Body of pancreas (tissue), 4 donors: ENCODE results near the gene MYMX. TPM values are rescaled to one million over a fixed set of nuclear protein-coding genes. Genes with fewer than 3 reads are reported as not detected.

Experiments used
- ATAC-seq: fragments of 150-250 bp; one replicate; pipeline ENCODE4 v1.9.1; 2016
- DNase-seq, 4 donors: peaks; one replicate each; pipeline ENCODE4 v3.0.0-alpha.2; 2019
- H3K27ac ChIP-seq, 4 donors: fragments of 200-600 bp; sonication (generic); 1 replicate in 3 of 4; 2 replicates in 1 of 4; pipeline versions ENCODE4 v1.5.1 to v1.6.1; 2016 to 2019; ENCODE audit warnings: mild to moderate bottlenecking in 1 of 4, mixed read lengths in 1 of 4, moderate library complexity in 1 of 4
- H3K27me3 ChIP-seq, 2 donors: fragments of 200-600 bp; sonication (generic); one replicate each; pipeline ENCODE4 v1.6.0; 2016; ENCODE audit warnings: mild to moderate bottlenecking in 1 of 2
- H3K36me3 ChIP-seq, 2 donors: fragments of 200-600 bp; sonication (generic); replicated peaks in 1 of 2; 2 replicates each; pipeline ENCODE4 v1.5.1; 2016; ENCODE audit warnings: low read depth in 2 of 2; ENCODE audit not compliant: insufficient read depth in 1 of 2
- H3K4me1 ChIP-seq: fragments of 200-600 bp; sonication (generic); one replicate; pipeline ENCODE4 v1.6.0; 2016
- H3K4me3 ChIP-seq, 2 donors: fragments of 200-600 bp; sonication (generic); 1 replicate in 1 of 2; 2 replicates in 1 of 2; pipeline ENCODE4 v1.5.1; 2016 to 2019
- H3K9me3 ChIP-seq, 3 donors: fragments of 200-600 bp; sonication (generic); 1 replicate in 2 of 3; 2 replicates in 1 of 3; pipeline ENCODE4 v1.5.1; 2016
- POLR2A ChIP-seq, 3 donors: fragments of 450-650 bp; IDR thresholded peaks; one replicate each; pipeline ENCODE4 v1.6.1; 2016; ENCODE audit warnings: antibody characterized with exemption in 3 of 3, mild to moderate bottlenecking in 2 of 3
- WGBS, 2 donors: methylation state at CpG; one replicate each; pipeline ENCODE4 v1.1.5; 2017; 5-methylcytosine and 5-hydroxymethylcytosine counted together
- intact Hi-C: fragments of 100-400 bp; cut with DNase I; formaldehyde crosslinking; loops from one replicate; pipeline ENCODE4 v1.15.1; 2023
- total RNA-seq, 2 donors: library from RNA; depleted of rRNA; stranded (reverse); fragments of >200 nt; gene quantifications; one replicate each; pipeline ENCODE4 v1.1.0, GENCODE V29; 2016
- TF ChIP-seq, protein P1 (sequence below), 7 experiments: fragments of 450-650 bp in 4 of 7; fragments of 200-600 bp in 3 of 7; sonication (generic) in 3 of 7; IDR thresholded peaks; one replicate each; pipeline ENCODE4 v1.5.1; 2016 to 2019; ENCODE audit warnings: antibody characterized with exemption in 7 of 7

The MYMX gene
- total RNA-seq, 2 donors from 2014 or later: 4.2 TPM; not detected in 1

DNA sequence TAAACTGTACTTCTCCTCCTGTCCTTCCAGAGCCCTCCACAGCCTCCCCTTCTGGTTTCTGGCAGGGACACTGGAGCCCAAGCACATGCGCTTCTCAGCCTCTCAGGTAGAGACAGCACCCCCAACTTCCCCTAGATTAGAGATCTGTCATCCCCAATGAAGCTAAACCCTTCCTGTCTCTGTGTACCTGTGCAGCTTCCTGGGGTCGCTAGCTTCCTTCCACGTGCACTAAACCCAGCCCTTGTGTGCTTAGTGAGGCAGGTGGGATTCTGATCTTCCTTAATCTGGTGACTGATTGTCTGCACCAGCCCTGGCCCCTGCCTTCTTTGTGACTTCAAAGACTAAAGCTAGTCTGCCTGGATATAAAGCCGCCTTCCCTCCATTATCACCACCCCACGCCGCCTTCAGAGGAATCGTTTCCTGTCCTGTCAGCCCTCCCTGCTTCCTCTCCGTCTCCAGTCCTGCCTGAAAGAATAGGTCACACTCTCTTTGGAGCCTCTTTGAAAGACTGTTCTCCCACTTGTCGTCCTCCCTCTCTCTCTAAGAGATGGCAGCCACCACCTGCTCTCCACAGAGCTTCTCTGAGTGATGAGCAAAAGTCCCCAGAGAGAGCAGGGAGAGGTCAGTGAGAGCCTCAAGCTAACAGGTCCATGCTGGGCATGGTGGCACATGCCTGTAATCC lies 30.6 kb upstream of the MYMX start:
- no peaks in the 10 kb centered on the region for H3K27me3 ChIP-seq
- no peak overlapping the region for H3K4me3 ChIP-seq
- DNase-seq (no peak), ATAC-seq (no peak)
- H3K9me3 ChIP-seq: no peaks in the 10 kb centered on the region
- no peaks in the 10 kb centered on the region for H3K36me3 ChIP-seq
- 60 to 73% methylated on average over 9 of the region's 9 CpGs for WGBS, 2 donors
- intact Hi-C loops: no loop called here
- TF ChIP-seq POLR2A (IDR thresholded peaks at IDR 0.05): no peak
- TF ChIP-seq, protein P1, sequence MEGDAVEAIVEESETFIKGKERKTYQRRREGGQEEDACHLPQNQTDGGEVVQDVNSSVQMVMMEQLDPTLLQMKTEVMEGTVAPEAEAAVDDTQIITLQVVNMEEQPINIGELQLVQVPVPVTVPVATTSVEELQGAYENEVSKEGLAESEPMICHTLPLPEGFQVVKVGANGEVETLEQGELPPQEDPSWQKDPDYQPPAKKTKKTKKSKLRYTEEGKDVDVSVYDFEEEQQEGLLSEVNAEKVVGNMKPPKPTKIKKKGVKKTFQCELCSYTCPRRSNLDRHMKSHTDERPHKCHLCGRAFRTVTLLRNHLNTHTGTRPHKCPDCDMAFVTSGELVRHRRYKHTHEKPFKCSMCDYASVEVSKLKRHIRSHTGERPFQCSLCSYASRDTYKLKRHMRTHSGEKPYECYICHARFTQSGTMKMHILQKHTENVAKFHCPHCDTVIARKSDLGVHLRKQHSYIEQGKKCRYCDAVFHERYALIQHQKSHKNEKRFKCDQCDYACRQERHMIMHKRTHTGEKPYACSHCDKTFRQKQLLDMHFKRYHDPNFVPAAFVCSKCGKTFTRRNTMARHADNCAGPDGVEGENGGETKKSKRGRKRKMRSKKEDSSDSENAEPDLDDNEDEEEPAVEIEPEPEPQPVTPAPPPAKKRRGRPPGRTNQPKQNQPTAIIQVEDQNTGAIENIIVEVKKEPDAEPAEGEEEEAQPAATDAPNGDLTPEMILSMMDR (IDR thresholded peaks at IDR 0.05): no peak
- H3K4me1 ChIP-seq: no peaks in the 10 kb centered on the region
- no peak overlapping the region for H3K27ac ChIP-seq

- 74% methylated on average over 6 to 7 of the region's 7 CpGs for WGBS, 2 donors
- DNase-seq (no peak), ATAC-seq (no peak)
- H3K36me3 ChIP-seq: no peaks in the 10 kb centered on the region
- no peak overlapping the region for H3K4me3 ChIP-seq
- H3K27ac ChIP-seq: no peak overlapping the region
- intact Hi-C loops: no loop called here
- TF ChIP-seq, protein P1 (IDR thresholded peaks at IDR 0.05): no peak
- TF ChIP-seq POLR2A (IDR thresholded peaks at IDR 0.05): no peak
- H3K27me3 ChIP-seq: no peaks in the 10 kb centered on the region
- no peaks in the 10 kb centered on the region for H3K9me3 ChIP-seq
- no peaks in the 10 kb centered on the region for H3K4me1 ChIP-seq
Observed at GRCh38 chr6:44186635-44187025, 30.1 kb upstream of the MYMX start.

DNA sequence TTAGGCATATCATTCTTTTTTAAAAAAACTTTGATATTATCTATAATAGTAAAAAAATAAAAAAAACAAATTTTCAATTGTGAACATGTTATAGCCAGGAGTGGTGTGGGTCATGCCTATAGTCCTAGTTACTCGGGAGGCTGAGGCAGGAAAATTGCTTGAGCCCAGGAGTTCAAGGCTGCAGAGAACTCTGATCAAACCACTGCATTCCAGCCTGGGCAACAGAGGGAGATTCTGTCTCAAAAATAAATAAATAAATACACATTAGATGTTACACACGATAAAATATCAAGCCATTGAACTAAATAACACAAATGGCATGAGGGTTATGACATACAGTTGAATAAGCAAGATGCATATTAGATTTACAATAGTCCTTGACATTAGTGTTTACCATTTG lies 27.9 kb upstream of the MYMX start:
- Histone ChIP-seq H3K27me3 (no peaks in the 10 kb centered on the region), H3K4me3 (no peak overlapping the region), H3K27ac (no peak overlapping the region), H3K36me3 (no peaks in the 10 kb centered on the region), H3K9me3 (no peaks in the 10 kb centered on the region), H3K4me1 (no peaks in the 10 kb centered on the region)
- WGBS, 2 donors: 47 to 65% methylated on average over 2 of the region's 2 CpGs
- TF ChIP-seq POLR2A (IDR thresholded peaks at IDR 0.05): no peak
- TF ChIP-seq, protein P1 (IDR thresholded peaks at IDR 0.05): no peak
- ATAC-seq (no peak), DNase-seq (no peak)
- intact Hi-C loops: no loop called here

GRCh38 chr6:44189257-44189656 lies 27.5 kb upstream of the MYMX start:
- Histone ChIP-seq H3K4me3 (no peak overlapping the region), H3K9me3 (no peaks in the 10 kb centered on the region), H3K27ac (no peak overlapping the region), H3K4me1 (no peaks in the 10 kb centered on the region), H3K36me3 (no peaks in the 10 kb centered on the region), H3K27me3 (no peaks in the 10 kb centered on the region)
- ATAC-seq (no peak), DNase-seq (no peak)
- intact Hi-C loops: no loop called here
- TF ChIP-seq POLR2A (IDR thresholded peaks at IDR 0.05): no peak
- TF ChIP-seq, protein P1 (IDR thresholded peaks at IDR 0.05): no peak
- 62 to 63% methylated on average over 2 of the region's 2 CpGs for WGBS, 2 donors

- TF ChIP-seq POLR2A (IDR thresholded peaks at IDR 0.05): no peak
- TF ChIP-seq, protein P1 (IDR thresholded peaks at IDR 0.05): no peak
- ATAC-seq (no peak), DNase-seq (no peak)
- Histone ChIP-seq H3K4me3 (no peak overlapping the region), H3K4me1 (no peaks in the 10 kb centered on the region), H3K36me3 (no peaks in the 10 kb centered on the region), H3K9me3 (no peaks in the 10 kb centered on the region), H3K27ac (no peak overlapping the region), H3K27me3 (no peaks in the 10 kb centered on the region)
- WGBS, 2 donors: 21 to 39% methylated on average over 2 of the region's 2 CpGs
- intact Hi-C loops: no loop called here
Observed at GRCh38 chr6:44190715-44191114, 26.0 kb upstream of the MYMX start.
